Measurements from ENCODE around the gene MYRIP. TPM values are rescaled to one million over a fixed set of nuclear protein-coding genes. Genes with fewer than 3 reads are reported as not detected.

MYRIP gene
- total and polyA plus RNA-seq, 2 experiments from 2014 or later = 1.5 to 1.8 TPM

- H2AFZ ChIP-seq = no peak overlapping the region
- H3K27ac ChIP-seq (ENCODE audit: low read depth) = no peak overlapping the region
- Mint-ChIP-seq H3K27ac (no peak overlapping the region), H3K4me1 (peaks cover 5% of the 10 kb centered on the region), H3K9me3 (no peaks in the 10 kb centered on the region), H3K27me3 (ENCODE audit: insufficient read depth, low read depth, poor library complexity) (peaks cover 1% of the 10 kb centered on the region), H3K4me3 (no peak overlapping the region), H3K36me3 (ENCODE audit: low read depth) (no peaks in the 10 kb centered on the region)
- DNase-seq (ENCODE audit: low spot score) (no peak), ATAC-seq (no peak)
- no peaks in the 10 kb centered on the region for H3K36me3 ChIP-seq (ENCODE audit: insufficient read depth)
- H4K20me1 ChIP-seq (replicated peaks; ENCODE audit: insufficient read depth) = no peaks in the 10 kb centered on the region
- no peak overlapping the region for H3K4me3 ChIP-seq
- no peaks in the 10 kb centered on the region for H3K79me2 ChIP-seq (replicated peaks; ENCODE audit: insufficient read depth)
- TF ChIP-seq REST (IDR thresholded peaks at IDR 0.05; ENCODE audit: unreplicated experiment) (no peak), STAT1 (IDR thresholded peaks at IDR 0.05; ENCODE audit: unreplicated experiment) (no peak), ZNF331 (CRISPR knock-in tag; IDR thresholded peaks at IDR 0.05; ENCODE audit: low read depth) (no peak), ZNF114 (CRISPR knock-in tag; IDR thresholded peaks at IDR 0.05) (no peak), CREB1 (CRISPR knock-in tag; IDR thresholded peaks at IDR 0.05; ENCODE audit: low read depth) (no peak), JUNB (IDR thresholded peaks at IDR 0.05; ENCODE audit: unreplicated experiment) (no peak)
- H3K9me2 ChIP-seq (ENCODE audit: insufficient read depth) = no peaks in the 10 kb centered on the region
- no peak overlapping the region for H3K4me2 ChIP-seq
- H3K4me1 ChIP-seq (ENCODE audit: insufficient read depth) = no peaks in the 10 kb centered on the region; the same call in 1 of the 2 replicates
- no peaks in the 10 kb centered on the region for H3K27me3 ChIP-seq (ENCODE audit: insufficient read depth)
- no peaks in the 10 kb centered on the region for H3F3A ChIP-seq (replicated peaks; ENCODE audit: low read depth)
These were observed 439.2 kb downstream of the MYRIP start for GRCh38 chr3:40248591-40248990.

GRCh38 chr3:40249168-40249567, 439.8 kb downstream of the MYRIP start:
- no peaks in the 10 kb centered on the region for H3K27me3 ChIP-seq (ENCODE audit: insufficient read depth)
- no peaks in the 10 kb centered on the region for H3K36me3 Mint-ChIP-seq (ENCODE audit: low read depth)
- no peak overlapping the region for H3K4me3 ChIP-seq
- H3K36me3 ChIP-seq (ENCODE audit: insufficient read depth) = no peaks in the 10 kb centered on the region
- no peaks in the 10 kb centered on the region for H3K9me3 Mint-ChIP-seq
- no peak for ATAC-seq
- H3K27ac Mint-ChIP-seq = no peak overlapping the region
- H3K79me2 ChIP-seq (replicated peaks; ENCODE audit: insufficient read depth) = no peaks in the 10 kb centered on the region
- H3K9me2 ChIP-seq (ENCODE audit: insufficient read depth) = no peaks in the 10 kb centered on the region
- no peak overlapping the region for H3K4me2 ChIP-seq
- no peak overlapping the region for H3K4me3 Mint-ChIP-seq
- H3K27me3 Mint-ChIP-seq (ENCODE audit: insufficient read depth, low read depth, poor library complexity) = peaks cover 1% of the 10 kb centered on the region
- no peaks in the 10 kb centered on the region; the same call in 1 of the 2 replicates for H3K4me1 ChIP-seq (ENCODE audit: insufficient read depth)
- H2AFZ ChIP-seq = no peak overlapping the region
- no peaks in the 10 kb centered on the region for H3F3A ChIP-seq (replicated peaks; ENCODE audit: low read depth)
- no peak for DNase-seq (ENCODE audit: low spot score)
- peaks cover 5% of the 10 kb centered on the region for H3K4me1 Mint-ChIP-seq
- no peaks in the 10 kb centered on the region for H4K20me1 ChIP-seq (replicated peaks; ENCODE audit: insufficient read depth)
- no peak overlapping the region for H3K27ac ChIP-seq (ENCODE audit: low read depth)
- TF ChIP-seq POLR2AphosphoS5 (IDR thresholded peaks at IDR 0.05; ENCODE audit: low read depth) = no peak
- TF ChIP-seq EZH2 (IDR thresholded peaks at IDR 0.05; ENCODE audit: low read depth, unreplicated experiment) = no peak
- no peak for TF ChIP-seq REST (IDR thresholded peaks at IDR 0.05; ENCODE audit: unreplicated experiment)
- no peak for TF ChIP-seq ZNF114 (CRISPR knock-in tag; IDR thresholded peaks at IDR 0.05)
- TF ChIP-seq CTCF (conservative IDR thresholded peaks at IDR 0.05; ENCODE audit: low read depth in 2 of 2) = no peak
- no peak for TF ChIP-seq STAT1 (IDR thresholded peaks at IDR 0.05; ENCODE audit: unreplicated experiment)
- TF ChIP-seq NANOG (IDR thresholded peaks at IDR 0.05; ENCODE audit: borderline replicate concordance) = no peak
- TF ChIP-seq JUNB (IDR thresholded peaks at IDR 0.05; ENCODE audit: unreplicated experiment) = no peak
- no peak for TF ChIP-seq EZH2phosphoT487 (IDR thresholded peaks at IDR 0.05; ENCODE audit: unreplicated experiment)
- no peak for TF ChIP-seq ETS1 (IDR thresholded peaks at IDR 0.05)
- no peak for TF ChIP-seq CREB1 (CRISPR knock-in tag; IDR thresholded peaks at IDR 0.05; ENCODE audit: low read depth)
- no peak for TF ChIP-seq ZNF331 (CRISPR knock-in tag; IDR thresholded peaks at IDR 0.05; ENCODE audit: low read depth)
